Neutrophil (primary cell): ENCODE measurements around the gene ARFRP1.

Source experiments
- H3K27ac ChIP-seq: fragments of 200-600 bp; sonication (generic); 2 replicates; pipeline ENCODE4 v1.5.1; 2016; ENCODE audit warnings: mild to moderate bottlenecking, moderate library complexity
- H3K27me3 ChIP-seq: fragments of 200-600 bp; sonication (generic); 2 replicates; pipeline ENCODE4 v1.6.0; 2016; ENCODE audit warnings: mild to moderate bottlenecking
- H3K36me3 ChIP-seq: fragments of 200-600 bp; sonication (generic); 2 replicates; pipeline ENCODE4 v1.5.1; 2017
- H3K4me1 ChIP-seq, 2 experiments: fragments of 200-600 bp in 1 of 2; sonication (generic) in 1 of 2; 1 replicate in 1 of 2; 2 replicates in 1 of 2; pipeline versions ENCODE4 v1.5.1 to v1.6.1; 2013 to 2016; ENCODE audit warnings: low read depth in 1 of 2, low read length in 1 of 2, mild to moderate bottlenecking in 1 of 2, moderate library complexity in 1 of 2; ENCODE audit not compliant: control insufficient read depth in 1 of 2, insufficient read depth in 1 of 2
- H3K4me3 ChIP-seq, 2 experiments: fragments of 200-600 bp in 1 of 2; sonication (generic) in 1 of 2; 1 replicate in 1 of 2; 2 replicates in 1 of 2; pipeline ENCODE4 v1.5.1; 2013 to 2016; ENCODE audit warnings: low read depth in 1 of 2, low read length in 1 of 2, mild to moderate bottlenecking in 1 of 2, moderate library complexity in 1 of 2
- H3K9me3 ChIP-seq: fragments of 200-600 bp; sonication (generic); 2 replicates; pipeline ENCODE4 v1.5.1; 2016
- CTCF ChIP-seq: fragments of 200-600 bp; sonication (generic); IDR thresholded peaks from 2 replicates; pipeline ENCODE4 v1.5.1; 2016; ENCODE audit warnings: antibody characterized with exemption

ARFRP1 gene

GRCh38 chr20:63744574-63745423, 37.0 kb upstream of the ARFRP1 start:
- H3K4me3 ChIP-seq: no peak overlapping the region
- TF ChIP-seq CTCF: no peak
- H3K27me3 ChIP-seq: peaks cover 2% of the 10 kb centered on the region
- no peaks in the 10 kb centered on the region for H3K9me3 ChIP-seq
- no peak overlapping the region for H3K27ac ChIP-seq
- H3K4me1 ChIP-seq: peaks cover 8 to 12% of the 10 kb centered on the region in 2 experiments
- H3K36me3 ChIP-seq: peaks cover 20% of the 10 kb centered on the region

GRCh38 chr20:63744158-63744557, 36.4 kb upstream of the ARFRP1 start:
- H3K27ac ChIP-seq: no peak overlapping the region
- no peak for TF ChIP-seq CTCF
- H3K4me1 ChIP-seq: peaks cover 10 to 14% of the 10 kb centered on the region in 2 experiments
- H3K27me3 ChIP-seq: peaks cover 2% of the 10 kb centered on the region
- no peak overlapping the region for H3K4me3 ChIP-seq
- H3K36me3 ChIP-seq: peaks cover 20% of the 10 kb centered on the region
- H3K9me3 ChIP-seq: no peaks in the 10 kb centered on the region

GRCh38 chr20:63743210-63743970, 35.6 kb upstream of the ARFRP1 start:
- Histone ChIP-seq H3K9me3 (no peaks in the 10 kb centered on the region), H3K4me3 (no peak overlapping the region), H3K27ac (no peak overlapping the region), H3K36me3 (peaks cover 20% of the 10 kb centered on the region), H3K4me1 (peaks cover 17 to 21% of the 10 kb centered on the region in 2 experiments), H3K27me3 (peaks cover 9% of the 10 kb centered on the region)
- TF ChIP-seq CTCF: no peak

GRCh38 chr20:63742381-63743024, 34.7 kb upstream of the ARFRP1 start:
- no peaks in the 10 kb centered on the region for H3K9me3 ChIP-seq
- no peak overlapping the region for H3K27ac ChIP-seq
- peaks cover 18% of the 10 kb centered on the region for H3K27me3 ChIP-seq
- H3K36me3 ChIP-seq: peaks cover 20% of the 10 kb centered on the region
- H3K4me3 ChIP-seq: no peak overlapping the region
- no peak for TF ChIP-seq CTCF
- peaks cover 21 to 30% of the 10 kb centered on the region in 2 experiments for H3K4me1 ChIP-seq

GRCh38 chr20:63741676-63742380, 34.1 kb upstream of the ARFRP1 start:
- Histone ChIP-seq H3K36me3 (peaks cover 23% of the 10 kb centered on the region), H3K27me3 (peaks cover 25% of the 10 kb centered on the region), H3K4me3 (no peak overlapping the region), H3K9me3 (no peaks in the 10 kb centered on the region), H3K4me1 (peaks cover 26 to 37% of the 10 kb centered on the region in 2 experiments), H3K27ac (no peak overlapping the region)
- TF ChIP-seq CTCF: no peak
